Stimulated activated effector memory CD8-positive, alpha-beta T cell treated with anti-CD3 and anti-CD28 coated beads, Interleukin-12 subunit alpha, Interleukin-12 subunit beta, amount 100 ng/mL, for 72 hours (primary cell): ENCODE results near the gene NKX2-4.
A peak's percentile ranks its signal among the peaks of the same experiment; 100 is the strongest.
"Not testable (repeated sequence)": the region's sequence is repeated elsewhere in the genome, so short reads cannot be mapped to it uniquely, and the experiment has no call there.

Experiments
- ATAC-seq: fragments of 150-1000 bp; cut with Tn5 transposase; 2 replicates; pipeline ENCODE4 v1.10.0; 2021
- DNase-seq, 2 donors: peaks; one replicate each; pipeline ENCODE4 v3.0.0; 2021 to 2022; ENCODE audit warnings: low spot score in 2 of 2
- H3K27ac Mint-ChIP-seq: one replicate; pipeline ENCODE4 v1.8.0; 2022; ENCODE audit warnings: mild to moderate bottlenecking, mixed read lengths
- H3K36me3 Mint-ChIP-seq: one replicate; pipeline ENCODE4 v1.8.0; 2022; ENCODE audit warnings: mild to moderate bottlenecking, mixed read lengths
- H3K4me1 Mint-ChIP-seq: one replicate; pipeline ENCODE4 v1.8.0; 2022; ENCODE audit warnings: mixed read lengths
- H3K4me3 Mint-ChIP-seq: one replicate; pipeline ENCODE4 v1.8.0; 2022; ENCODE audit warnings: mild to moderate bottlenecking, mixed read lengths
- H3K9me3 Mint-ChIP-seq: one replicate; pipeline ENCODE4 v1.8.0; 2022; ENCODE audit warnings: mixed read lengths

Gene NKX2-4

GRCh38 chr20:21384308-21384892, 12.9 kb downstream of the NKX2-4 start:
- Mint-ChIP-seq H3K27ac (no peak overlapping the region), H3K9me3 (no peaks in the 10 kb centered on the region), H3K4me1 (no peaks in the 10 kb centered on the region), H3K4me3 (no peak overlapping the region), H3K36me3 (peaks cover 98% of the 10 kb centered on the region)
- ATAC-seq (no peak), DNase-seq (no peak)

DNA sequence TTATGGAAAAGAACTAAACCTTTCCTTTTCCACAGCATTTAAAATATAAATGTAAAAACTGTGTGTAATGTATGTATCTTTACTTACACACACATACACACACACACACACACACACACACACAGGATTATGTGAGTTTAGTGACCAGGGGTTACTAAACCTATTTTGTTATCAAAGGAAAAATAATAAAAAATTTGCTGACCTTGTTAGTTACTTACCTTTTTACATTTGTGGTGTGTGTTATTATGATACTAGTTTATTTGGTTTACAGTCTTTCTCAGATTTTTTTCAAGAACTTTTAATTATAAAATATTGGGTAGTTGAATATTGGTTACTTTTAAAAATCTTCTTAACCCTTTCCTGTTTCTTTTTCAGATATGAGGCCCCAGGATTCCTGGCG, 15.7 kb downstream of the NKX2-4 start:
- no peak for ATAC-seq
- peaks cover 100% of the 10 kb centered on the region for H3K36me3 Mint-ChIP-seq
- H3K4me1 Mint-ChIP-seq, result peaks cover 10% of the 10 kb centered on the region
- no peak overlapping the region for H3K27ac Mint-ChIP-seq
- H3K4me3 Mint-ChIP-seq, result no peak overlapping the region
- H3K9me3 Mint-ChIP-seq, result no peaks in the 10 kb centered on the region
- DNase-seq, result no peak

GRCh38 chr20:21380711-21381110, 16.6 kb downstream of the NKX2-4 start:
- Mint-ChIP-seq H3K36me3 (peaks cover 99% of the 10 kb centered on the region), H3K27ac (no peak overlapping the region), H3K4me1 (peaks cover 10% of the 10 kb centered on the region), H3K9me3 (no peaks in the 10 kb centered on the region), H3K4me3 (no peak overlapping the region)
- ATAC-seq (no peak), DNase-seq (no peak)

DNA sequence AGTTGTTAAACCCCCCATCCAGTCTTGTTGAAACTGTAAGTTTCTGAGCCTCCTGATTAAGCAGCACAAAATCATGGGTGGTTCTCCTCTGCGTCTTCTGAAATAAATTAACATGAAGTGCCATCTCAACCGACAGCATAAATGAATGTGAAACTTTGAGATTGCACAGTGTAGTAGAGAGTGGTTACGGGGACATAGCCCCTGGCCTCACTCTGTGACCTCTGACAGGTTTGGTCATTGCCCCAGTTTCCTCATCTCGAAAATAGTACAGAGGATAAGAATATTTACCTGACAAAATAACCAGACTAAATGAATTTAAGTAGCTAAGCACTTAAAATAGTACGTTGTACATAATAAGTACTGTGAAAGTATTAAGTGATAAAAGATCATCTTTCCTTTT, 19.1 kb downstream of the NKX2-4 start:
- DNase-seq, result no peak
- peaks cover 17% of the 10 kb centered on the region for H3K4me1 Mint-ChIP-seq
- no peak for ATAC-seq
- H3K27ac Mint-ChIP-seq, result no peak overlapping the region
- peaks cover 98% of the 10 kb centered on the region for H3K36me3 Mint-ChIP-seq
- H3K4me3 Mint-ChIP-seq, result no peak overlapping the region
- no peaks in the 10 kb centered on the region for H3K9me3 Mint-ChIP-seq

DNA sequence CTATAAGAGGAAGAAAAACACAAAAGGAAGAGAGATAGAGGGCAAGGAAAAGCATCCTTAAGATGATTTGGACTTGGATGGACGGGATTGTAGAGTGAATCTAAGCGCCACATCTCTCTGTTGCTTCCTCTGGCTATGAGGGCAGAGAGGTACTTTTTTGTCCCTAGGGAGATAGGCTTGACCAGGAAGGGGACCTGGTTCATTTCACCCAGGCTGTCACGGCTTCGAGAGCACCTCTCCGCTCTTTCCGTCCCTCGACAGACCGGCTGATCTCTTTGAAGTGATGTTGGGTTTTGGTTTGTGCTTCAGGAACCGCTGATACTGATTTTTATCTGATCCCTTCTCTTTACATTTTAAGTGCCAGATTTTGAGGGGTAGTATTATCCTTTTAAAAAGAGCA, 19.6 kb downstream of the NKX2-4 start:
- Mint-ChIP-seq H3K27ac (no peak overlapping the region), H3K4me3 (no peak overlapping the region), H3K4me1 (peaks cover 18% of the 10 kb centered on the region), H3K36me3 (peaks cover 98% of the 10 kb centered on the region), H3K9me3 (no peaks in the 10 kb centered on the region)
- ATAC-seq (no peak), DNase-seq (no peak)

DNA sequence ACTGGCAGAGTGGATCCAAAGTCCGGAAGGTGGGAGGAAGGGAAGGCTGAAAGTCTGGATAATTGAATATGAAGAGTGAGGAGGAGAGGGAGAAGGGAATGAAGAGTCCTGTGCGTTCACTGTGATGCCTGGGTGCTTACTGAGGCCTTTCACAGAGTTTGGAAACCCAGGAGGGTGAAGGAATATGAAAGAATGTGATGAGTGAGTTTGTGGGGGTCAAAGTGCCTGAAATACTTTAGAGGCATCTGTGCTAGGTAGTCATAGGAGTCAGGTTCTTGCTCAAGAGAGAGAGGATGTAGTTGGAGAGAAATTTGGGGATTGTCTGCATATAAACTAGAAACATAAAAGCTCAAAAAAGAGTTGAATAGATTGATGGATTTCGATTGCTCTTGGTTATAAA, 20.7 kb downstream of the NKX2-4 start:
- H3K9me3 Mint-ChIP-seq, result no peaks in the 10 kb centered on the region
- no peak for DNase-seq
- peaks cover 97% of the 10 kb centered on the region for H3K36me3 Mint-ChIP-seq
- H3K4me1 Mint-ChIP-seq, result peaks cover 18% of the 10 kb centered on the region
- ATAC-seq, result no peak
- no peak overlapping the region for H3K4me3 Mint-ChIP-seq
- peak overlapping the region; percentile 26 for H3K27ac Mint-ChIP-seq

DNA sequence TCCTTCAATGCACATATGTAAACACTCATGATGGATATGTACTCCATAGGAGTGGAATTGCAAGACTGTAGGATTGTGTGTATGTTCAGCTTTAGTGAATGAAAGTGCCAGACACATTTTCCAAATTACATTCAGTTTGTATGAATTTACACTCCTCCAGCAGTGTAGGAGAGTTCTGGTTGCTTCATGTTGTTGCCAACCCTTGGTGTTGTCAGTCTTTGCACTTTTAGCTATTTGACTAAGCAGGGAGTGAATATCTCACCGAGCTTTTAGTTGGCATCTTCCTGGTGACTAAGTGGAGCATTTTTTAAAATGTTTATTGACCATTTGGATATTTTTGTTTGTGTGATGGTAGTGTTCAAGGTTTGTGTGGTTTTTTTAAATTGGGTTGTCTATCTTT, 23.9 kb downstream of the NKX2-4 start:
- Mint-ChIP-seq H3K36me3 (peaks cover 96% of the 10 kb centered on the region), H3K4me1 (peaks cover 22% of the 10 kb centered on the region), H3K27ac (peak overlapping the region; percentile 15), H3K9me3 (no peaks in the 10 kb centered on the region), H3K4me3 (no peak overlapping the region)
- no peak for DNase-seq
- no peak for ATAC-seq

GRCh38 chr20:21372016-21372415, 25.3 kb downstream of the NKX2-4 start:
- Mint-ChIP-seq H3K9me3 (no peaks in the 10 kb centered on the region), H3K27ac (peak overlapping the region; percentile 3), H3K36me3 (peaks cover 96% of the 10 kb centered on the region), H3K4me3 (no peak overlapping the region), H3K4me1 (peaks cover 12% of the 10 kb centered on the region)
- no peak for DNase-seq
- ATAC-seq, result no peak

DNA sequence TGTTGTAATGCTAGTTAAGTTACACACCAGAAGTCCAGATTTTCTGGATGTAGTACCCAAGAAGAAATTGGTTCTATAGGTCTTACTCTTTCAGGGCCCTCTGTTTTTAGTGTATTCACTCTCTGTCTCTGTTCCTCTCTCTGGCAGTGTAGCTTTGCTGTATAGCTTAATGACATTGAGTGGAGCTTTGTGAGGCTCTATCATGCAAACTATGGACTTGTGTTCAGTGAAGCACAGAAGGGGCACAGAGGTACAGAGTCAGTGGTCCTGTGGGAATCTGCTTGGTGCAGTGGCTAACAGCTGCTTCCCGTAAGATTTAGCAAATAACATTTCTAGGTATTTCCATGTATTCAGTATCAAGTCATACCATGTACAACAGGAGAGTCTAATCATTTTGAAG, 26.1 kb downstream of the NKX2-4 start:
- peaks cover 96% of the 10 kb centered on the region for H3K36me3 Mint-ChIP-seq
- ATAC-seq (no peak), DNase-seq (no peak)
- H3K4me3 Mint-ChIP-seq, result no peak overlapping the region
- peaks cover 12% of the 10 kb centered on the region for H3K4me1 Mint-ChIP-seq
- no peaks in the 10 kb centered on the region for H3K9me3 Mint-ChIP-seq
- H3K27ac Mint-ChIP-seq, result no peak overlapping the region

DNA sequence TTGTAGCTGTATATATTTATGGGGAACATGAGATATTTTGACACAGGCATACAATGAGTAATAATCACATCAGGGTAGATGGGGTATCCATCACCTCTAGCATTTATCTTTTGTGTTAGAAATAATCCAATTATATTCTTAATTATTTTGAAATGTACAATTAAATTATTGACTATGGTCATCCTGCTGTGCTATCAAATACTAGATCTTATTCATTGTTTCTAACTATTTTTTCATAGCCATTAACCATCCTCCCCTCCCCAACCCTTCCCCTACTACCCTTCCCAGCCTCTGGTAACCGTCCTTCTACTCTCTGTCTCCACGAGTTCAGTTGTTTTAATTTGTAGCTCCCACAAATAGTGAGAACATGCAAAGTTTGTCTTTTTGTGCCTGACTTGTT, 28.5 kb downstream of the NKX2-4 start:
- no peak overlapping the region for H3K4me3 Mint-ChIP-seq
- H3K36me3 Mint-ChIP-seq, result peaks cover 95% of the 10 kb centered on the region
- H3K4me1 Mint-ChIP-seq, result peaks cover 10% of the 10 kb centered on the region
- DNase-seq, result no peak
- no peak overlapping the region for H3K27ac Mint-ChIP-seq
- no peak for ATAC-seq
- no peaks in the 10 kb centered on the region for H3K9me3 Mint-ChIP-seq

- not testable (repeated sequence) for H3K27ac Mint-ChIP-seq, DNase-seq, H3K4me3 Mint-ChIP-seq, H3K9me3 Mint-ChIP-seq, ATAC-seq
- H3K36me3 Mint-ChIP-seq, result peaks cover 95% of the 10 kb centered on the region
- H3K4me1 Mint-ChIP-seq, result peaks cover 16% of the 10 kb centered on the region
Measured at GRCh38 chr20:21366273-21366672, 31.1 kb downstream of the NKX2-4 start.

DNA sequence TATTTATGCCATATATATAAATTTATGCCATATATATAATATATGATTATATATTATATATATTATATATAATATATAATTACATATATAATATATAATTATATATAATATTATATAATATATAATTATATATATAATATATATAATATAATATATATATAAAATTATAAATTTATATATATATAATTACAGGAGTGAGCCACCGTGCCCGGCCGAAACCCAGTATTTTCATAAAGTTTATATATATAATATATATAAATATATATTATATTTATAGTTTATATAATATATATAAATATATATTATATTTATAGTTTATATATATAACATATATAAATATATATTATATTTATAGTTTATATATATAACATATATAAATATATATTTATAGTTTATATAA, 31.6 kb downstream of the NKX2-4 start:
- Mint-ChIP-seq H3K4me3 (no peak overlapping the region), H3K36me3 (peaks cover 95% of the 10 kb centered on the region), H3K27ac (no peak overlapping the region), H3K9me3 (no peaks in the 10 kb centered on the region), H3K4me1 (peaks cover 16% of the 10 kb centered on the region)
- no peak for DNase-seq
- no peak for ATAC-seq

GRCh38 chr20:21364413-21364812, 32.9 kb downstream of the NKX2-4 start:
- Mint-ChIP-seq H3K4me1 (peaks cover 26% of the 10 kb centered on the region), H3K4me3 (no peak overlapping the region), H3K36me3 (peaks cover 95% of the 10 kb centered on the region), H3K27ac (no peak overlapping the region), H3K9me3 (no peaks in the 10 kb centered on the region)
- ATAC-seq (no peak), DNase-seq (no peak)

DNA sequence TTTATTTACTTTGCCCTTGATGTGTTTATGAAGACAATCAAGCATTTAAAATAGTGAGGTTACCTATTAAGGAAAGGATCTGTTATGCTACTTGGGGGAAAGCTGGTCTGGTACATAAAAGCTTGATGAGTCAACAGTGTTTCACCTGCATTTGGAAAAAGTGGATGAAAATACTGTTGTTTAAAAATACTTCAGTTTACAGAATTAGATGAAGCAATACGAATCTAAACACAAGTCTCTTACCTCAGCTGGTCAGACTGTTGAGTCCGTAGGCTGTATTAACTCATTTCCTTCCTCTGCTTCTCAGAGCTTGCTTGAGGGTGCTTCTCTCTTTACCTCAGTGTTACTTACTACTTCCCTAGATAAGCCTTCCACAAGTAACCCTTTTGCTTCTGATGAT, 36.1 kb downstream of the NKX2-4 start:
- Mint-ChIP-seq H3K27ac (peak overlapping the region; percentile 41), H3K4me1 (peaks cover 22% of the 10 kb centered on the region), H3K36me3 (peaks cover 95% of the 10 kb centered on the region), H3K9me3 (no peaks in the 10 kb centered on the region), H3K4me3 (no peak overlapping the region)
- ATAC-seq (no peak), DNase-seq (no peak)

- Mint-ChIP-seq H3K4me1 (peaks cover 22% of the 10 kb centered on the region), H3K27ac (peak overlapping the region; percentile 50), H3K36me3 (peaks cover 98% of the 10 kb centered on the region), H3K4me3 (no peak overlapping the region), H3K9me3 (no peaks in the 10 kb centered on the region)
- DNase-seq (no peak), ATAC-seq (no peak)
Measured at GRCh38 chr20:21360705-21361104, 36.6 kb downstream of the NKX2-4 start.

DNA sequence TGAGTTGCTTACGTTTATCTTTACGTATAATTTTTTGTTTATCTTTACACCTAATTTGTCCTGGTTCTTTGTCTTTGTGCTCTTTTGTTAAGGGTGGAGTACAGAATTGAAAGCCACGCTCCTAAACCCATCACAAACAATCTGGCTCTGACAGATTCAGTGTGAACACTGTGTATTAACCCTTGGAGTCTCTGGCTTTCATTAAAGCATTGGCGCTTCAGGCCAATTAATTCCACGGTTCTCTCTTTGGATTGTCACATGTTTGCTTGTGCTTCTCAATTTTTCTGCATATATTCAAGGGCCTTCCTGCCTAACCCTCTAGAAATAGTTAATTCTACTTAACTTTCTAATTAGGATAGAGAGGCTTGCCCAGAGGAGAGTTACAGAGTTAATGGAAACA, 38.6 kb downstream of the NKX2-4 start:
- H3K4me1 Mint-ChIP-seq, result peaks cover 22% of the 10 kb centered on the region
- H3K27ac Mint-ChIP-seq, result no peak overlapping the region
- ATAC-seq, result no peak
- H3K9me3 Mint-ChIP-seq, result no peaks in the 10 kb centered on the region
- DNase-seq, result no peak
- H3K36me3 Mint-ChIP-seq, result peaks cover 96% of the 10 kb centered on the region
- H3K4me3 Mint-ChIP-seq, result no peak overlapping the region

- Mint-ChIP-seq H3K9me3 (no peaks in the 10 kb centered on the region), H3K4me3 (no peak overlapping the region), H3K4me1 (peaks cover 16% of the 10 kb centered on the region), H3K36me3 (peaks cover 94% of the 10 kb centered on the region), H3K27ac (no peak overlapping the region)
- DNase-seq (no peak), ATAC-seq (no peak)
Measured at GRCh38 chr20:21357844-21358243, 39.5 kb downstream of the NKX2-4 start.
